GM12872 (cell line): ENCODE results near the gene TSPAN7.

Experiments
- TF ChIP-seq, protein P1 (sequence below): IDR thresholded peaks from 3 replicates; pipeline ENCODE4 v1.5.1; 2011; ENCODE audit warnings: low read depth, mild to moderate bottlenecking, low read length, moderate library complexity; ENCODE audit not compliant: insufficient read depth

Gene TSPAN7

DNA sequence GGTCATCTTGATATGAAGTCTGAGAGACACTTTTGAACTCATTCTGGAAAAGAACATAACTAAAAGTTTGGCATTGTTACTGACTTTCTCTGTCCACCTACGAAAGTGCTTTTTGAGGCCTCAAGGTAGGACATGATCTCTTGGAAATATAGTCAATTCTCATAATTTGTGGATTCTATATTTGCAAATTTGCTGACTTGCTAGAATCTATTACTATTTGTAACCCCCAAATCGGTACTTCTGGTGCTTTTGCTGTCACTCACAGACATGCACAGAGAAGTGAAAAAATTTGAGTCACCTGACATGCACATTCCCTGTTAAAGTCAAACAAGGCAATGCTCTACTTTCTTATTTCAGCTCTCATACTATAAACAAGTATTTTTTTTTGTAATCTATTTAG is 35.6 kb downstream of the TSPAN7 start:
- TF ChIP-seq, protein P1, sequence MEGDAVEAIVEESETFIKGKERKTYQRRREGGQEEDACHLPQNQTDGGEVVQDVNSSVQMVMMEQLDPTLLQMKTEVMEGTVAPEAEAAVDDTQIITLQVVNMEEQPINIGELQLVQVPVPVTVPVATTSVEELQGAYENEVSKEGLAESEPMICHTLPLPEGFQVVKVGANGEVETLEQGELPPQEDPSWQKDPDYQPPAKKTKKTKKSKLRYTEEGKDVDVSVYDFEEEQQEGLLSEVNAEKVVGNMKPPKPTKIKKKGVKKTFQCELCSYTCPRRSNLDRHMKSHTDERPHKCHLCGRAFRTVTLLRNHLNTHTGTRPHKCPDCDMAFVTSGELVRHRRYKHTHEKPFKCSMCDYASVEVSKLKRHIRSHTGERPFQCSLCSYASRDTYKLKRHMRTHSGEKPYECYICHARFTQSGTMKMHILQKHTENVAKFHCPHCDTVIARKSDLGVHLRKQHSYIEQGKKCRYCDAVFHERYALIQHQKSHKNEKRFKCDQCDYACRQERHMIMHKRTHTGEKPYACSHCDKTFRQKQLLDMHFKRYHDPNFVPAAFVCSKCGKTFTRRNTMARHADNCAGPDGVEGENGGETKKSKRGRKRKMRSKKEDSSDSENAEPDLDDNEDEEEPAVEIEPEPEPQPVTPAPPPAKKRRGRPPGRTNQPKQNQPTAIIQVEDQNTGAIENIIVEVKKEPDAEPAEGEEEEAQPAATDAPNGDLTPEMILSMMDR: no peak

DNA sequence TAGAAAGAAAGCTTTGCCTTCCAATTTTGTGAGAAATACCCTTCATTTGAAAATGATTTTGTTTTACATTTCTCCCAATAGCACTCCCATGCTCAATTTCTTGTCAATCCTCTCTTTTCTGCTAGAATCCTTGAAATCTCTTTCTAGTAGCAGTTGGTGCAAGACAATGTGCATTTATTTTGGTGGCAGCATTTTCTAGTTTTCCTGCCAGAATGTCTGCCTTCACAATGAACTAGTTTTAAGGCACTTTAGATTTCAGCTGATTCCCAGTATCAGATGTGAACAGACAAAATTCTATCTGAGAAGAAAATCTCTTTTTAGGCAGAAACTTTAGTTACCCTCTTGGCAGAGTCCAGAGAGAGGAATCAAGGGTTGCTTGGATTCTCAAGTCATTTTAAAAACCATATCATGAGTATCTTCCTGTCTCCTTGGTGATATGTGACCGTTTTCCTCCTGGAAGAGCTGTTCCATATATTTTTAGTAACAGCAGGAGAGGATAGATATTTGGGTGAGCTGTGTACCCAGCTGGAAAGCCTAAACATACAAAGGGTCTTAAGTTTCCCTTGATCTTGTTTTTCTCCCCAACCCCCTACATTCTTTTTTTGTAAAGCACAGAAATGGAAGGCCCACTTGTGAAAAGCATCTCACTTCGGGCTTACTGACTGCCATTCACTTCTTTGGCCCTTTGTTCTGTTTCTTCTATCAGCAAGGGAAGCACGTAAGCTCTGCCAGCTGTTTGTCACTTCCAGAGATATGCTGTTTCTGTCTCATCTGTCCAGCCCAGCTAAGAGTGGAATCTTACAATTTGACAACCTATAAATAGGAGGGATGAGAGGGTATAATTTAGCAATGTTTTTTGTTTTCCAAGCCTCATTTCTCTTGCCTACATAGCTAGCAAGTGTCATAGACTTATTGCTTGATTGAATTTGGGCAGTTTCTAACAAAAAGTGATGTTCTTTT is 38.7 kb downstream of the TSPAN7 start:
- TF ChIP-seq, protein P1: no peak

DNA sequence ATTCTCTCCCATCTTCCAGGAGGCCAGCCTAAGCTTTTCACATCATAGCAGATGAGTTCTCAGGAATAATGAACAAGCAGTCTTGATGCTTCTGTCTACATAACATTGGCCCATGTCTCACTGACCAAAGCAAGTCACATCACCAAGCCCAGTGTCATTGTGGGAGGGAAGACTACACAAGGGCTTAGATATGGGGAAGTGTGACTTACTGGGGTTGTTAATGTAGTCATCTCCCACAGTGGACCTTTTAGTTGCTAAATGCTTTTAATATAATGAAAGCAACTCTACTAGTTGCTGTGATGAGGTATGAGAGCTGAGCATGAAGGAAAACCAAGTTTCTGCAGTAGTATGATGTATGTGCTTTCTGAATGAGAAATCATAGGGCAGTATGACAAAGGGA is 40.5 kb downstream of the TSPAN7 start:
- TF ChIP-seq, protein P1: no peak

DNA sequence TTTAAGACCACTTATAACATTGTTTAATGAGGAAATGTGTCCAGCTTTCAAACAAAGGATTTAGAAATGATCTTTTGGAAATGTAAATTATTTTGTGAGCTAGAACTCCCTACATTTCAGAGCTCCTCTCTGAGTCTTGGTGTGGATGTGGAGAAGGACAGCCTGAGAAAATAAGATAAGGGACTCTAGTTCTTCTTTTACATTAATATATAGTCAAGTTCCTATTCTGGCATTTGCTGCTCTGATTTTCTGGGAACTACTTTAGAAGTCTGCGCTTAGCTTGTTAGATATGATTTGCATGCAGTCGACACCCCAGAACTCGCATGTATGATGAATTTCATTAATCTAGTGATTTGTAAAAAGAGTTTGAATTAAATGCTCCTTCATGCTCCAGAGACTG is 45.5 kb downstream of the TSPAN7 start:
- TF ChIP-seq, protein P1: no peak

DNA sequence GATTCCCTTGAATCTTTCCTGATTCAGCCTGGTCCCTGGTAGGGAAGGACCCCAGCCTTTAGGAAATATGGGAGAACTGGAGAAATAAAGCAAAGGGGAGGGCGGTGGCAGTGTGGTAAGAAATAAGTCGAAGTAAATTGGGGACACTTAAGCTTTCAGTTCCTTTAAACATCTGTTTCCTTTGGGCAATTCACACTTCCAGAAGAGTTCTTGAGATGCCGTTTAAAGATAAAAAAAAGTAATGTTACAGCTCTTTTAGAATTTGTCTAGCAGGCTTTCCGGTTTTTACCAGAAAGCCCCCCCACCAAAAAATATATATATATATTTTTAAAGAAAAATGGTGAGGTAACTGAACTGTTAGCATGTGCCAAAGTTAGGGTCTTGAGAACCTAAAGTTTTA is 46.6 kb downstream of the TSPAN7 start:
- TF ChIP-seq, protein P1: no peak

DNA sequence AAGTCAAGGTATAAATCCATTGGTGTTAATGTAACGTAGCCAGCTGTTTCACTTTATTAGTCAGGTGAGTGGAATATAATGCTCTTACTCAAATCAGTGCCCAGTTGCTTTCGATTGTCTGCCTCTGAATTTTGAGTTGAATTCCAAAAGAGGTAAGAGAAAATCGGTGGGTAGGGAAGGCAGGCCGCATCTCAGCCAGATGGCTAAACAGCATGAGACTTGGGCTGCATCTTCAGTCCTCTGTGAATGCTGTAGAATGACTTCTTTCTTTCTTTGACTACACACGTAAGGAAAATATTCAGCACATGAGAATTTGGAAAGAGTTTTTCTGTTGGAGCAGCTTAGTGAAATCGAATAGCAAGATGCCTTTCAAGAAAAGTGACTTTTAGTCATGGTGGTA is 49.5 kb downstream of the TSPAN7 start:
- TF ChIP-seq, protein P1: no peak

DNA sequence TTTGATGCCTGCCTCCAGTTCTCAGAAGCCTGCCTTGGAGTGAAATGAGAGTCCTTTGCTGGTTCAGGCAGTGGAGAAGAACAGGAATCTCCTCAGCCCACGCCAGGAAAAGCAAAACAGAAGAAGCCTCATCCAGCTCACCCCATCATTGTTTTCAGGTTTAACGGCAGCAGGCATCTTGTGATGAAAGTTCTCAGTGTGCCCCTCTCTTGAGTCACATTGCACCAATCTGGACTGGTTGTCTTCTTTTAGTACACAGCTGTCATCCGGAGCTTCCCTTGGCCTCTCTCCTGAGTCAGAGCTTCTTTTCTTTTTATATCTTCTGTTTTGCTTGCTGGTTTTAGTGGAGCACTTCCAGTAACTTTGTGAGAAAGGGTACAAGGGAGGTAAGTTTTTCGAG is 50.9 kb downstream of the TSPAN7 start:
- TF ChIP-seq, protein P1: no peak
